ENCODE results near the gene KIRREL3.
"Not testable (repeated sequence)": the region's sequence is repeated elsewhere in the genome, so short reads cannot be mapped to it uniquely, and the experiment has no call there.

KIRREL3 gene

DNA sequence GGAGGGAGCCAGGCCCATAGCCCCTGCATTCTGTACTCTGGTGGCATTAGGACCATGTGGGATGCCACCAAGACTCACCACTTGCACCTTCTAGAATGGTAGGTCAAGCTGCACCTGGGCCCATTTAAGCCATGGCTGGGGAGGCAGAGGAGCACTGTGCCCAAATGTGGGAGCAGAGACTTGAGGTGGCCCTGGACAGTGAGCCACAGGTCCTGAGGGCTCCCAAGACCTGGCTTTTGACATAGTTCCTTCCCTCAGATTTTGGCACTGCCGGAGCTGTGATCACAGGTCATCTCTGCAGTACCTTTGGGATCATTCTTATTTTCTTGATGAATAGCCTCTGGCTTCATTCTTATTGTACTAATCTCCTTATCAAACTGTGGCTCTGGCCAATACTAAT, 601.8 kb downstream of the KIRREL3 start:
- DNase-seq (ENCODE audit: low spot score): no peak

- DNase-seq (ENCODE audit: low spot score): no peak
These were observed 602.3 kb downstream of the KIRREL3 start for GRCh38 chr11:126398296-126398695.

- DNase-seq (ENCODE audit: low spot score): no peak
These were observed 603.6 kb downstream of the KIRREL3 start for GRCh38 chr11:126396965-126397364.

DNA sequence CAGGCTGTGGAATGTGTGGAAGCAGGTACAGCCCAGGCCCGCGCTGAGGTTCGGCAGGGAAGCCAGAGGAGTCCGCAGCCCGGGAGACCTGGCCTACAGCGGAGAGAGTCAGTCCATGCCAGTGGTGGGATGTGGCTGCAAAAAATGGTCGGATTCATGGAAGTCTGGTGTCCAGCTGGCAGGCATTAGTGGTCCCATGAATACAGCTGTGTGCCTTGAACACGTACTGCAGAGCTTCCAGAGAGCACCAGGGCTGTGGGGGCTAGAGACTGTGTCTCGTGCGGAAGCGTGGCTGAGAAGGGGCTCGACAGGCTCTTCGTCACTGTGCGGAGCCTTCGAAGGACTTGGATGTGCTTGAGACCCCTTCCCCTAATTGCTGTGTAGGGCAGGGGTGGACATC, 604.3 kb downstream of the KIRREL3 start:
- not testable (repeated sequence) for DNase-seq (ENCODE audit: low spot score)

GRCh38 chr11:126395784-126396183, 604.8 kb downstream of the KIRREL3 start:
- DNase-seq (ENCODE audit: low spot score): not testable (repeated sequence)

DNA sequence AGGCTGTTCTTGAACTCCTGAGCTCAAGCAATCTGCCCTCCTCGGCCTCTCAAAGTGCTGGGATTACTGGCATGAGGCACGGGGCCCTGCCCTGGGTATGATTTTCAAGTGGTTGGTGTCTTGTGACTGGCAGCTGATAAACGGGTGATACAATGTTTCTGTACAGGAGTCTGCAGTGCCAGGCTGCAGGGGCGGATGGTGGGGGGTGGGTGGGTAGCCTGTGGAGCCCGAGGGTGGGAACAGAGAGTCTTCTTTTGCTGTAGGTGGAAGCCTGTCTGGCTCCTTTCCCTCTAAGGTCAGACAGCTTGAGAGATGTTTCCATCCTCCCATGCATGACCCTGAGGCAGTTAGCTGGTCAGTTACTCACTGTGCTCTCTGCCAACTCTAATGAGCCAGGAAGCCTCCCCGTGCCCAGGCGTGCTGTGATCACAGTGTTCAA, 605.9 kb downstream of the KIRREL3 start:
- not testable (repeated sequence) for DNase-seq (ENCODE audit: low spot score)

DNA sequence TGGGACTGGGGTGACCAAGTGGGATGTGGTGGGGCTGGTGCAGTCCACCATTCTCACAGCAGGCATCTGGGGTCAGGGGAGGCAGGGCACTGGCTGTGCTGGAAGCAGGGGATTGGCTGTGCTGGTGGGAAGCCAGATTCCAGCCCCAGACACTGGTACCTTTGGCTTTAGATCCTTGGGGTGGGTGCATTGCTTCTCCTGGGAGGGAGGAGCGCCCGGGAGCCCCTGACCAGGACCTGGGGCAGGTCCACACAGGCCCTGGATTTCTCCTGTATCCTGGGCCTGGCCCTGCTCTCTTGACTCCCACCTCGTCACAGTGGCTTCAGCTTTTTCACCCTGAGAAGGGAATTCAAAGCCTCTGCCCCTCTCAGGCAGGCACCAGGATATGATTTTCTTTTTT, 606.5 kb downstream of the KIRREL3 start:
- no peak for DNase-seq (ENCODE audit: low spot score)

DNA sequence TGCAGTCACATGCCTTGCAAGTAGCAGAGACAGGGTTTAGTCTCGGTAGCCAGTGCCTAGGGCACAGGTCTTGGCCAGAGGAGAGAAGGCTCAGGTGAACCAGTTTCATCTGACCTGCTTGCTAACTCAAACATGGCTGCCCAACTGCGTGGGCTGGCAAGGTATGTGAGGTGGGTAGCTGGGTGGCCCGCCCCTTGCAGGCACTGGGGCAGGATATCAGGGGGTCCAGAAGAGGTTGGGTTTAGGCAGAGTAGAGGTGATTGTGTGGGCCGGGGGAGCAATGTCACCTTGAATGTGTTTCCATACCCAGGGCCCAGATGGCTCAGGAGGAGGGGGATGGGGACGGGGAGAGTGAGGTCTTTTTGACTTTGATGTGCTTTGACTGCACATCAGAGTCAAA, 607.4 kb downstream of the KIRREL3 start:
- DNase-seq (ENCODE audit: low spot score): no peak

GRCh38 chr11:126392633-126393013, 607.9 kb downstream of the KIRREL3 start:
- DNase-seq (ENCODE audit: low spot score): no peak

DNA sequence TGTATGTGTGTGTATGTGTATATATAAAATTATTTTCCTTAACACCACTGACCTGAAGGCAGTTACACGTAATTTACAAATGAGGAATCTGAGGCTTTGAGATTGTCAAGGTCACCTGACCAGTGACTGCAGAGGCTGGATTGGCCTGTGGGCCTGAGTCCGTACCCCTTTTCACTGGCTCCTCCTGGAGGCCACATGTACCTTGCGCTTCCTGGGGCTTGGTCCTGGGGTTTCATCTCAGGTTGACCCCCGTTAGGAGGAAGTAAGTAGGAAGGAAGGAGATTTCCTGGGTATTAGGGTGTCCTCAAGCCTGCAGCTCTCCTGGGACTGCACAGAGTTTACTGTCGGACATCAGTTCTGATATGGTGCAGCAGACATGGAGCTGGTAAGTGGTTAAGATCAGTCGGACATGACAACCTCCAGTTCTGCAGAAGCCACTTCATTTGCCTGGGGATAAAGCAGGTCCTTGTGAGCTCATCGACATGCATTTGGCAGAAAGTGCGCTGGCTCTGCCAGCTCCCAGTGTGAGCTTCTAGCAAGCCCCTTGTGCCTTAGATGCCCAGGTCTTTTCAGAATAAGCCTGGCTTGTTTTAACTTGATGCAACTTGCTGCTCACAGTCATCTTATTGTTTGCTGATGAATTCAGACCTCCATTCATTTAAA, 608.5 kb downstream of the KIRREL3 start:
- no peak for DNase-seq (ENCODE audit: low spot score)

- no peak for DNase-seq (ENCODE audit: low spot score)
These were observed 609.1 kb downstream of the KIRREL3 start for GRCh38 chr11:126391286-126391954.

DNA sequence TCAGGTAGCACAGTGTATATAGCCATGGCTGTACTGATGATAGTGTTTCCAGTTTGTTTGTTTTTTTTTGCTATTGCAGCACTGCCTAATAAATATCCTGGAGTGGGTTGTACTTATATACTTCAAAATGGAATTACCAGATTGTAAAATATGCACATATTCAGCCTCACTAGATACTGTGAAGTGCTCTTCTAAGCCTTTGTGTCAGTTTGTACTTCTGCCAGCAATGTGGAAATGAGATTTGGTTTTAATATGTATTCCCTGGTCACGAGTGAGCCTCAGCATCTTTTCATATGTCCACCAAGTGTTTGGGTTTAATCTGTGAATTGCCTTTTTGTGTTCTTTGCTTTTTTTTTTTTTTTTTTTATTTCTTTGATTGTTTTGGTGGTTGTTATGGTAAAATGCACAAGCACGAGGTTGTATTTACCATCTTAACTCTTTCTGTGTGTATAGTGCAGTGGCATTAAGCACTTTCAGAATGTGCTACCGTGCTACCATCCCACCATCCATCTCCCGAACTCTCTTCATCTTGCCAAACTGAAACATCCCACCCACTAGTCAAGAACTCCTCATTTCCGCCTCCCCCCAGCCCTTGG, 610.2 kb downstream of the KIRREL3 start:
- no peak for DNase-seq (ENCODE audit: low spot score)

DNA sequence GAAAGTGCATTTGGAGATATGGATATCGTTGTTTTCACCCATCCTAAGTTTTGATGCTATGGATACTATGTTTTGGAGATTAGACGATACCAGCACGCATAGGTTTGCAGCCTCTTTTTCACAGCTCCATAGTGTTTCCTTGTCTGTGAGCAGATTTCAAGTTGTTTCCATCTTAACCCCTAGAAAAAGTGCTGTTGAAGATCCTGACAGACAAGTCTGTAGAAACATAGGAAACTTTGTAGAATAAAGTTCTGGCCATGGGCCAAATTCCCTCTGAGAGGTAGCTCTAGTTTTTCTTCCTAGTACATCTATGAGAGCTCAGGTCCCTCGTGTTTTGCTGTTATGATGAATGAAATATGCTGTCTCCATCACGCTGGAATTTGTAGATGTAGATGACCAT, 612.7 kb downstream of the KIRREL3 start:
- no peak for DNase-seq (ENCODE audit: low spot score)

GRCh38 chr11:126386729-126387071, 613.9 kb downstream of the KIRREL3 start:
- not testable (repeated sequence) for DNase-seq (ENCODE audit: low spot score)

GRCh38 chr11:126385991-126386728, 614.4 kb downstream of the KIRREL3 start:
- no peak for DNase-seq (ENCODE audit: low spot score)

- DNase-seq (ENCODE audit: low spot score): no peak
These were observed 616.0 kb downstream of the KIRREL3 start for GRCh38 chr11:126384449-126385070.

DNA sequence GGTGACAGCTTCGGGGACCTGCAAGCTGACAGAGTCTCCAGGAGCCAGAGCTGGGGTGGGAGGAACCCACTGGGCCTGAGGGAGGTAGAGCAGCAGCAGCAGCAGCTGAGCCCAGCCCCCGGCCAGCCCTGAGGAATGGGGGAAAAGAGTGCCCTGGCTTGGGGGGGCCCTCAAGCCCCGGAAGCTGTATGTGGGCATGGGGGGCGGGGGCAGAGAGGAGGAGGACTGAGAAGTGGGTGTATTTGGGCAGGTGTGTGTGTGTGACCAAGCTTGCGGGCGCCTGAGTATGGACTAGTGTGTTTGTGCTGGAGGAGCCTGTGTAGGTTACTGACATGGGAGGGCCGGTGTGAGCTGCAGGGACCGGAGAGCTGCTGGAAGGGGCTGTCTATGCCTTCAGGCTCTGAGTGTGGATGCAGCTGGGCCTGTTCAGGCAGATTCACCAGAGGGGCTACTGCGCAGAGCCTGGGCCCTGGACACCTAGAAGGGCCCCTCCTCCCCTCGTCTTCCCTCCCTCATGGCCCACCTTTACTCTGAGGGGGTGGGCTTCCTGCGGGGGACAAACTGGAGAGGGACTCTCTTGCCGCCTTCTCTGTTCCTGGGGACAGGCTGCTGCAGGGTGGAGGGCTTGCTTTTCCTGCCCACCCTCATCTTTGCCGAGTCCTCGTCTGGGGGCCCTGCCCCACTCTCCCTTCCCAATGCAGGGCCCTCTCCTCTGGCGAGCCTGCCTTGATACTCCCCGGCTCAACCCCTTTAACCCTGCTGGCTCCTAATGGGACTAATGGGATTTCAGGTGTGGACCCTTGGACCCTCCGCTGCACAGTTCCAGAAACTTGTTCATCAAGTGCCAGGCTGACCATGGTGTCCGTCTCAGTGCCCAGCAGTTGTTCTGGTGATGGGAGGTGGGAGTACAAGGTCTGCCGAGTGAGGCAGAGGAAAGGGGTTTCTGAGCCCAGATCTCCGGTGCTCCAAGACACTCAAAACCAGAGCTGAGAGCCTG, 616.9 kb downstream of the KIRREL3 start:
- DNase-seq (ENCODE audit: low spot score): no peak

DNA sequence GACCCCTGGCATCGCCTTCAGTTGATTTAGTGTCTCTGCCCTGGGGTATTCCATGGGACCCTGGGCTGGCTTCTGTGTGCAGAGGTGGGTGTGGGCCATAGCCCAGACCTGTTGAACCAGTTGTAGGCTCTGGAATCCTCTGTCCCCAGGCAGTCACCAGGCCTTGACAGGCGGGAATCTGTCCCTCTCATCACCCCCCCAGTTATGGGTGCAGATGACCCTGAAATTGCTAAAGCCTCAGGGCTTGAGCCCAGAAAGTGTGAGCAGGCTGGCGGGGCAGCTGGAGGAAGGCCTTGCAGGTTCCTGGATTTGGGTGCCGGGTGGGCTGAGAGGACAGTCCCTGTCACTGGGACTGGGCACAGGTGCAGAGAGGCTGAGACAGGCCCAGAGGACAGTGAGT, 617.9 kb downstream of the KIRREL3 start:
- not testable (repeated sequence) for DNase-seq (ENCODE audit: low spot score)

DNA sequence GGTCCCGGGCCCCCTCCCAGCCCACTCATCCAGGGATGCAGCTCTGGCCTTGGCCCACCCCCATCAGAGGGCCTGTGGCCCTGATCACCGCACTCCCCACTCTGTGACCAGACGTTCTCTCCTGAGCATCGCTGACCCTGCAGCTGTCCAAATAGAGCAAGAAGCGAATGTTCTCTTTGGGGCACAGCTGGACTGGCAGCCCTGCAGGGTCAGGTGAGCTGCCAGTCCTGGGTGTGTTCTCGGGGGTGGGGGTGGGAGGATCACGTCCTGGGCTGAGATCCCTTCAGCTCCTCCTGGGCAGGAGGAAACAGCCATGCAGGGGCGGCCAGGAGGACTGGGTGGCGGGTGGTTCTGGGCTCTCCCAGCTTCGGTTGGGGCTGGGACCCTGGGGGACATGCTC, 618.6 kb downstream of the KIRREL3 start:
- DNase-seq (ENCODE audit: low spot score): not testable (repeated sequence)

DNA sequence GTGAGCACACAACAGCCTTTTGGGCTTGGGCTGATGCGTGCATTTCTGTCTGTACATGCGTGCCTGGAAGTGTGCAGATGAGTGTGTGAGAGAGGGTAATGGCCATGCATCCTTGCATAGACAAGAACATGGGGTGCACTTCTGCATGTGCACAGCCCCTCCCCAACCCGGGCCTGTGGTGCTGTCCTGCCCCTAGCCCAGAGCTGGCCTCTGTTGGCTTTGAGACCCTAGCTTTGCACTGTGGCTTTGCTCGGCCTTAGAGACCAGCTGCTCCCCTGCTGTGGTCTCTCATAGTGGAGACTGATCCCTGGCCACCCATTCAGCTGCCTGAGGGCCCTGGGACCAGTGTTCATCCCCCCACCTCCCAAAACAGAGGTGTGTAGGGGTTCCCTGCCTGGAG, 619.7 kb downstream of the KIRREL3 start:
- no peak for DNase-seq (ENCODE audit: low spot score)

GRCh38 chr11:126378763-126379162, 621.8 kb downstream of the KIRREL3 start:
- DNase-seq (ENCODE audit: low spot score): no peak

All from iPS-NIHi11 (cell line).